GM19452 (cell line): Measurements from ENCODE around the gene TMEM238L.
"Not testable (repeated sequence)": the region's sequence is repeated elsewhere in the genome, so short reads cannot be mapped to it uniquely, and the experiment has no call there.

Experiments used
- ATAC-seq: cut with Tn5 transposase; IDR thresholded peaks from one replicate; pipeline ENCODE4 v1.9.1; 2021; ENCODE audit not compliant: unreplicated experiment

Gene TMEM238L

GRCh38 chr17:10803830-10804475 lies at the start of gene TMEM238L:
TSS of gene TMEM238L (minus strand) at chr17:10804099. CDS start at chr17:10803963, 136 bp downstream.
- ATAC-seq = no peak

- ATAC-seq = not testable (repeated sequence)
These were observed 42.7 kb upstream of the TMEM238L start for GRCh38 chr17:10846636-10847035.

GRCh38 chr17:10845388-10845751 lies 41.5 kb upstream of the TMEM238L start:
- peak; percentile 16 for ATAC-seq

- peak; percentile 83 for ATAC-seq
These were observed 40.9 kb upstream of the TMEM238L start for GRCh38 chr17:10844621-10845387.

- ATAC-seq = no peak
These were observed 39.9 kb upstream of the TMEM238L start for GRCh38 chr17:10843811-10844210.

- ATAC-seq = no peak
These were observed 38.8 kb upstream of the TMEM238L start for GRCh38 chr17:10842658-10843057.

GRCh38 chr17:10838682-10839081 lies 34.8 kb upstream of the TMEM238L start:
- ATAC-seq = no peak

GRCh38 chr17:10837921-10838320 lies 34.0 kb upstream of the TMEM238L start, which contains the start of gene PIRT:
TSS of gene PIRT (minus strand) at chr17:10838087. CDS start at chr17:10825645, 12,442 bp downstream.
- no peak for ATAC-seq

- ATAC-seq = no peak
These were observed 33.2 kb upstream of the TMEM238L start for GRCh38 chr17:10836966-10837590.

- ATAC-seq = no peak
These were observed 32.2 kb upstream of the TMEM238L start for GRCh38 chr17:10836145-10836544.

- no peak for ATAC-seq
These were observed 27.8 kb upstream of the TMEM238L start for GRCh38 chr17:10831696-10832095.

- no peak for ATAC-seq
These were observed 24.1 kb upstream of the TMEM238L start for GRCh38 chr17:10827898-10828552.

- no peak for ATAC-seq
These were observed 21.0 kb upstream of the TMEM238L start for GRCh38 chr17:10824874-10825273.

- ATAC-seq = no peak
These were observed 17.9 kb upstream of the TMEM238L start for GRCh38 chr17:10821770-10822169.

GRCh38 chr17:10821054-10821453 lies 17.2 kb upstream of the TMEM238L start:
- ATAC-seq = no peak

GRCh38 chr17:10815319-10815718 lies 11.4 kb upstream of the TMEM238L start:
- ATAC-seq = no peak

GRCh38 chr17:10814075-10814474 lies 10.2 kb upstream of the TMEM238L start:
- ATAC-seq = no peak

- ATAC-seq = no peak
These were observed 8.8 kb upstream of the TMEM238L start for GRCh38 chr17:10812674-10813073.

GRCh38 chr17:10809605-10810004 lies 5.7 kb upstream of the TMEM238L start:
- ATAC-seq = no peak

- no peak for ATAC-seq
These were observed 3.8 kb upstream of the TMEM238L start for GRCh38 chr17:10807704-10808128.

- no peak for ATAC-seq
These were observed 2.8 kb upstream of the TMEM238L start for GRCh38 chr17:10806545-10807262.
